ENCODE data around the gene TYMP.

The TYMP gene

GRCh38 chr22:50504369-50505211 is 25.2 kb downstream of the TYMP start:
- DNase-seq, result no peak

- no peak for DNase-seq
Observed at GRCh38 chr22:50503475-50504145, 26.2 kb downstream of the TYMP start.

- no peak for DNase-seq
Observed at GRCh38 chr22:50502628-50503474, 27.0 kb downstream of the TYMP start.

GRCh38 chr22:50502096-50502495 is 27.7 kb downstream of the TYMP start:
- DNase-seq, result no peak

GRCh38 chr22:50500452-50500851 is 29.4 kb downstream of the TYMP start:
- no peak for DNase-seq

GRCh38 chr22:50498322-50498890 is 31.4 kb downstream of the TYMP start:
- DNase-seq, result peak; percentile 81

GRCh38 chr22:50497093-50497492 is 32.7 kb downstream of the TYMP start:
- DNase-seq, result no peak

GRCh38 chr22:50490531-50491308 is 39.1 kb downstream of the TYMP start:
- DNase-seq, result no peak

GRCh38 chr22:50489363-50490243 is 40.2 kb downstream of the TYMP start:
- no peak for DNase-seq

- DNase-seq, result no peak
Observed at GRCh38 chr22:50488886-50489285, 40.9 kb downstream of the TYMP start.

GRCh38 chr22:50488006-50488677 is 41.7 kb downstream of the TYMP start:
- DNase-seq, result no peak

GRCh38 chr22:50487290-50488005 is 42.4 kb downstream of the TYMP start:
- DNase-seq, result no peak

GRCh38 chr22:50486561-50487289 is 43.1 kb downstream of the TYMP start, which contains the start of gene MIOX:
MIOX (plus strand) TSS chr22:50486859; CDS start chr22:50486898, 39 bp downstream.
- DNase-seq, result no peak

GRCh38 chr22:50485221-50486131 is 44.3 kb downstream of the TYMP start:
- no peak for DNase-seq

GRCh38 chr22:50483977-50484853 is 45.6 kb downstream of the TYMP start:
- DNase-seq, result no peak

GRCh38 chr22:50483556-50483955 is 46.3 kb downstream of the TYMP start:
- no peak for DNase-seq

GRCh38 chr22:50483106-50483505 is 46.7 kb downstream of the TYMP start:
- DNase-seq, result no peak

All from CD4-positive, alpha-beta T cell treated with Interleukin-12 subunit alpha and Interleukin-12 subunit beta, for 1 hour (primary cell).